NB4 (cell line): ENCODE data around the gene ENTPD1.
"Not testable (repeated sequence)": the region's sequence is repeated elsewhere in the genome, so short reads cannot be mapped to it uniquely, and the experiment has no call there.

Experiments used
- CTCF ChIP-seq: IDR thresholded peaks from one replicate; pipeline ENCODE4 v1.5.1; 2012; ENCODE audit warnings: low read depth, low read length
- POLR2A ChIP-seq: IDR thresholded peaks from 2 replicates; pipeline ENCODE4 v1.6.1; 2011; ENCODE audit warnings: mild to moderate bottlenecking; ENCODE audit not compliant: insufficient read length; ENCODE audit errors: extremely low read depth

- not testable (repeated sequence) for TF ChIP-seq POLR2A, CTCF
These were observed 35.2 kb upstream of the ENTPD1 start for GRCh38 chr10:95720745-95721144.
